ENCODE data around the gene CDAN1.

CDAN1 gene

GRCh38 chr15:42760759-42761158 lies 23.8 kb upstream of the CDAN1 start:
- no peaks in the 10 kb centered on the region for H3K79me2 ChIP-seq (ENCODE audit: control insufficient read depth, insufficient read depth, low read length, unreplicated experiment)
- no peaks in the 10 kb centered on the region for H3K4me1 ChIP-seq (ENCODE audit: control insufficient read depth, insufficient read depth, low read length, unreplicated experiment)
- H3K27ac ChIP-seq (ENCODE audit: low read depth, low read length) = no peak overlapping the region
- no peaks in the 10 kb centered on the region for H3K27me3 ChIP-seq (ENCODE audit: insufficient read depth, low read length)
- no peak overlapping the region for H2AFZ ChIP-seq (ENCODE audit: low read length, unreplicated experiment)
- no peak overlapping the region for H3K4me3 ChIP-seq (ENCODE audit: low read depth, low read length)
- no peaks in the 10 kb centered on the region for H3K36me3 ChIP-seq (ENCODE audit: insufficient read depth, low read length)

- no peak overlapping the region for H3K27ac ChIP-seq (ENCODE audit: low read depth, low read length)
- no peaks in the 10 kb centered on the region for H3K79me2 ChIP-seq (ENCODE audit: control insufficient read depth, insufficient read depth, low read length, unreplicated experiment)
- H3K27me3 ChIP-seq (ENCODE audit: insufficient read depth, low read length) = no peaks in the 10 kb centered on the region
- H3K4me1 ChIP-seq (ENCODE audit: control insufficient read depth, insufficient read depth, low read length, unreplicated experiment) = no peaks in the 10 kb centered on the region
- H3K36me3 ChIP-seq (ENCODE audit: insufficient read depth, low read length) = no peaks in the 10 kb centered on the region
- no peak overlapping the region for H3K4me3 ChIP-seq (ENCODE audit: low read depth, low read length)
- H2AFZ ChIP-seq (ENCODE audit: low read length, unreplicated experiment) = no peak overlapping the region
These were observed 22.2 kb upstream of the CDAN1 start for GRCh38 chr15:42759093-42759492.

- Histone ChIP-seq H3K36me3 (ENCODE audit: insufficient read depth, low read length) (peaks cover 35% of the 10 kb centered on the region), H3K79me2 (ENCODE audit: control insufficient read depth, insufficient read depth, low read length, unreplicated experiment) (no peaks in the 10 kb centered on the region)
These were observed 13.4 kb upstream of the CDAN1 start for GRCh38 chr15:42750306-42750705.

GRCh38 chr15:42749266-42749665 lies 12.3 kb upstream of the CDAN1 start:
- Histone ChIP-seq H3K27ac (ENCODE audit: low read depth, low read length) (no peak overlapping the region), H3K4me1 (ENCODE audit: control insufficient read depth, insufficient read depth, low read length, unreplicated experiment) (no peaks in the 10 kb centered on the region), H3K4me3 (ENCODE audit: low read depth, low read length) (no peak overlapping the region), H2AFZ (ENCODE audit: low read length, unreplicated experiment) (no peak overlapping the region), H3K79me2 (ENCODE audit: control insufficient read depth, insufficient read depth, low read length, unreplicated experiment) (no peaks in the 10 kb centered on the region), H3K27me3 (ENCODE audit: insufficient read depth, low read length) (no peaks in the 10 kb centered on the region), H3K36me3 (ENCODE audit: insufficient read depth, low read length) (peaks cover 35% of the 10 kb centered on the region)

More at GRCh38 chr15:42750306-42750705, 13.4 kb upstream of the CDAN1 start:
- Histone ChIP-seq H3K27ac (ENCODE audit: low read depth, low read length) (no peak overlapping the region), H2AFZ (ENCODE audit: low read length, unreplicated experiment) (no peak overlapping the region), H3K27me3 (ENCODE audit: insufficient read depth, low read length) (no peaks in the 10 kb centered on the region), H3K4me1 (ENCODE audit: control insufficient read depth, insufficient read depth, low read length, unreplicated experiment) (no peaks in the 10 kb centered on the region), H3K4me3 (ENCODE audit: low read depth, low read length) (no peak overlapping the region)

- no peaks in the 10 kb centered on the region for H3K79me2 ChIP-seq (ENCODE audit: control insufficient read depth, insufficient read depth, low read length, unreplicated experiment)
- peaks cover under 1% of the 10 kb centered on the region; the same call in 1 of the 2 replicates for H3K36me3 ChIP-seq (ENCODE audit: insufficient read depth, low read length)
- H3K27me3 ChIP-seq (ENCODE audit: insufficient read depth, low read length) = no peaks in the 10 kb centered on the region
- H2AFZ ChIP-seq (ENCODE audit: low read length, unreplicated experiment) = no peak overlapping the region
- H3K4me3 ChIP-seq (ENCODE audit: low read depth, low read length) = no peak overlapping the region
- no peaks in the 10 kb centered on the region for H3K4me1 ChIP-seq (ENCODE audit: control insufficient read depth, insufficient read depth, low read length, unreplicated experiment)
- H3K27ac ChIP-seq (ENCODE audit: low read depth, low read length) = no peak overlapping the region
These were observed 7.3 kb upstream of the CDAN1 start for GRCh38 chr15:42744195-42744594.

GRCh38 chr15:42742149-42742548 lies 5.2 kb upstream of the CDAN1 start:
- no peaks in the 10 kb centered on the region for H3K79me2 ChIP-seq (ENCODE audit: control insufficient read depth, insufficient read depth, low read length, unreplicated experiment)
- no peaks in the 10 kb centered on the region; the same call in 1 of the 2 replicates for H3K36me3 ChIP-seq (ENCODE audit: insufficient read depth, low read length)
- no peak overlapping the region for H2AFZ ChIP-seq (ENCODE audit: low read length, unreplicated experiment)
- no peaks in the 10 kb centered on the region for H3K4me1 ChIP-seq (ENCODE audit: control insufficient read depth, insufficient read depth, low read length, unreplicated experiment)
- no peak overlapping the region for H3K4me3 ChIP-seq (ENCODE audit: low read depth, low read length)
- H3K27ac ChIP-seq (ENCODE audit: low read depth, low read length) = no peak overlapping the region
- no peaks in the 10 kb centered on the region for H3K27me3 ChIP-seq (ENCODE audit: insufficient read depth, low read length)

- Histone ChIP-seq H3K79me2 (ENCODE audit: control insufficient read depth, insufficient read depth, low read length, unreplicated experiment) (no peaks in the 10 kb centered on the region), H3K4me1 (ENCODE audit: control insufficient read depth, insufficient read depth, low read length, unreplicated experiment) (no peaks in the 10 kb centered on the region), H2AFZ (ENCODE audit: low read length, unreplicated experiment) (no peak overlapping the region), H3K27ac (ENCODE audit: low read depth, low read length) (no peak overlapping the region), H3K4me3 (ENCODE audit: low read depth, low read length) (no peak overlapping the region), H3K36me3 (ENCODE audit: insufficient read depth, low read length) (no peaks in the 10 kb centered on the region; the same call in 1 of the 2 replicates), H3K27me3 (ENCODE audit: insufficient read depth, low read length) (no peaks in the 10 kb centered on the region)
These were observed 4.8 kb upstream of the CDAN1 start for GRCh38 chr15:42741710-42742109.

- H3K27ac ChIP-seq (ENCODE audit: low read depth, low read length) = peak overlapping the region; percentile 28; the same call in 1 of the 2 replicates
- peaks cover 8% of the 10 kb centered on the region for H3K79me2 ChIP-seq (ENCODE audit: control insufficient read depth, insufficient read depth, low read length, unreplicated experiment)
- H3K4me1 ChIP-seq (ENCODE audit: control insufficient read depth, insufficient read depth, low read length, unreplicated experiment) = peaks cover 10% of the 10 kb centered on the region
- no peaks in the 10 kb centered on the region for H3K27me3 ChIP-seq (ENCODE audit: insufficient read depth, low read length)
- peaks cover 4% of the 10 kb centered on the region; the same call in 1 of the 2 replicates for H3K36me3 ChIP-seq (ENCODE audit: insufficient read depth, low read length)
- peak overlapping the region; percentile 92 for H3K4me3 ChIP-seq (ENCODE audit: low read depth, low read length)
- peak overlapping the region; percentile 78 for H2AFZ ChIP-seq (ENCODE audit: low read length, unreplicated experiment)
These were observed 801 bp upstream of the CDAN1 start for GRCh38 chr15:42737529-42738328.

- Histone ChIP-seq H3K4me1 (ENCODE audit: control insufficient read depth, insufficient read depth, low read length, unreplicated experiment) (peaks cover 10% of the 10 kb centered on the region), H3K27me3 (ENCODE audit: insufficient read depth, low read length) (no peaks in the 10 kb centered on the region), H3K4me3 (ENCODE audit: low read depth, low read length) (peak overlapping the region; percentile 92), H3K27ac (ENCODE audit: low read depth, low read length) (no peak overlapping the region), H3K36me3 (ENCODE audit: insufficient read depth, low read length) (peaks cover 10% of the 10 kb centered on the region; the same call in 1 of the 2 replicates), H3K79me2 (ENCODE audit: control insufficient read depth, insufficient read depth, low read length, unreplicated experiment) (peaks cover 8% of the 10 kb centered on the region), H2AFZ (ENCODE audit: low read length, unreplicated experiment) (peak overlapping the region; percentile 72)
These were observed 643 bp downstream of the CDAN1 start for GRCh38 chr15:42736178-42736792.

- H3K4me1 ChIP-seq (ENCODE audit: control insufficient read depth, insufficient read depth, low read length, unreplicated experiment) = peaks cover 10% of the 10 kb centered on the region
- peaks cover 8% of the 10 kb centered on the region for H3K79me2 ChIP-seq (ENCODE audit: control insufficient read depth, insufficient read depth, low read length, unreplicated experiment)
- H3K36me3 ChIP-seq (ENCODE audit: insufficient read depth, low read length) = peaks cover 10% of the 10 kb centered on the region; the same call in 1 of the 2 replicates
- no peak overlapping the region for H2AFZ ChIP-seq (ENCODE audit: low read length, unreplicated experiment)
- no peak overlapping the region for H3K27ac ChIP-seq (ENCODE audit: low read depth, low read length)
- H3K4me3 ChIP-seq (ENCODE audit: low read depth, low read length) = peak overlapping the region; percentile 92
- H3K27me3 ChIP-seq (ENCODE audit: insufficient read depth, low read length) = no peaks in the 10 kb centered on the region
These were observed 1.4 kb downstream of the CDAN1 start for GRCh38 chr15:42735382-42736165.

Data from ACC112 (cell line).